ENCODE data around the gene ROR2. TPM values are rescaled to one million over a fixed set of nuclear protein-coding genes. Genes with fewer than 3 reads are reported as not detected.

The ROR2 gene
- total RNA-seq, 1 donor, result 13.8 TPM

GRCh38 chr9:91693226-91693625 is 256.8 kb downstream of the ROR2 start:
- Histone ChIP-seq H3K9me3 (ENCODE audit: low read depth, low read length) (no peaks in the 10 kb centered on the region), H3K27me3 (ENCODE audit: insufficient read depth, low read length) (no peaks in the 10 kb centered on the region), H3K4me3 (ENCODE audit: insufficient read depth, low read length) (no peak overlapping the region), H3K36me3 (ENCODE audit: insufficient read depth, low read length) (no peaks in the 10 kb centered on the region), H3K4me2 (ENCODE audit: insufficient read depth, low read length) (no peak overlapping the region), H3K79me2 (ENCODE audit: insufficient read depth, low read length) (no peaks in the 10 kb centered on the region), H4K20me1 (ENCODE audit: insufficient read depth, low read length) (no peaks in the 10 kb centered on the region), H3K27ac (ENCODE audit: low read depth, low read length) (no peak overlapping the region), H3K4me1 (ENCODE audit: insufficient read depth, low read length) (peaks cover 4% of the 10 kb centered on the region), H2AFZ (ENCODE audit: low read length) (no peak overlapping the region)
- TF ChIP-seq CTCF (IDR thresholded peaks at IDR 0.05; ENCODE audit: extremely low read depth, low read depth, low read length), result no peak
- no peak for DNase-seq (ENCODE audit: insufficient read length, low spot score, missing footprints)

GRCh38 chr9:91690540-91691249 is 259.3 kb downstream of the ROR2 start:
- Histone ChIP-seq H4K20me1 (ENCODE audit: insufficient read depth, low read length) (no peaks in the 10 kb centered on the region), H3K79me2 (ENCODE audit: insufficient read depth, low read length) (no peaks in the 10 kb centered on the region), H3K27me3 (ENCODE audit: insufficient read depth, low read length) (no peaks in the 10 kb centered on the region), H3K9me3 (ENCODE audit: low read depth, low read length) (no peaks in the 10 kb centered on the region), H3K4me3 (ENCODE audit: insufficient read depth, low read length) (no peak overlapping the region), H3K4me2 (ENCODE audit: insufficient read depth, low read length) (no peak overlapping the region), H2AFZ (ENCODE audit: low read length) (peak overlapping the region; percentile 50), H3K36me3 (ENCODE audit: insufficient read depth, low read length) (no peaks in the 10 kb centered on the region), H3K4me1 (ENCODE audit: insufficient read depth, low read length) (peaks cover 4% of the 10 kb centered on the region), H3K27ac (ENCODE audit: low read depth, low read length) (no peak overlapping the region)
- no peak for TF ChIP-seq CTCF (IDR thresholded peaks at IDR 0.05; ENCODE audit: extremely low read depth, low read depth, low read length)
- DNase-seq (ENCODE audit: insufficient read length, low spot score, missing footprints), result no peak

GRCh38 chr9:91689006-91689405 is 261.0 kb downstream of the ROR2 start:
- peaks cover 4% of the 10 kb centered on the region for H3K4me1 ChIP-seq (ENCODE audit: insufficient read depth, low read length)
- H3K36me3 ChIP-seq (ENCODE audit: insufficient read depth, low read length), result no peaks in the 10 kb centered on the region
- H2AFZ ChIP-seq (ENCODE audit: low read length), result no peak overlapping the region
- no peak for TF ChIP-seq CTCF (IDR thresholded peaks at IDR 0.05; ENCODE audit: extremely low read depth, low read depth, low read length)
- H3K9me3 ChIP-seq (ENCODE audit: low read depth, low read length), result no peaks in the 10 kb centered on the region
- no peak overlapping the region for H3K4me3 ChIP-seq (ENCODE audit: insufficient read depth, low read length)
- no peak overlapping the region for H3K27ac ChIP-seq (ENCODE audit: low read depth, low read length)
- no peaks in the 10 kb centered on the region for H3K27me3 ChIP-seq (ENCODE audit: insufficient read depth, low read length)
- H3K4me2 ChIP-seq (ENCODE audit: insufficient read depth, low read length), result no peak overlapping the region
- H3K79me2 ChIP-seq (ENCODE audit: insufficient read depth, low read length), result no peaks in the 10 kb centered on the region
- DNase-seq (ENCODE audit: insufficient read length, low spot score, missing footprints), result no peak
- no peaks in the 10 kb centered on the region for H4K20me1 ChIP-seq (ENCODE audit: insufficient read depth, low read length)

- Histone ChIP-seq H3K27ac (ENCODE audit: low read depth, low read length) (peak overlapping the region; percentile 6), H2AFZ (ENCODE audit: low read length) (no peak overlapping the region), H3K9me3 (ENCODE audit: low read depth, low read length) (no peaks in the 10 kb centered on the region), H3K36me3 (ENCODE audit: insufficient read depth, low read length) (no peaks in the 10 kb centered on the region), H3K27me3 (ENCODE audit: insufficient read depth, low read length) (no peaks in the 10 kb centered on the region), H3K79me2 (ENCODE audit: insufficient read depth, low read length) (no peaks in the 10 kb centered on the region), H3K4me3 (ENCODE audit: insufficient read depth, low read length) (no peak overlapping the region), H3K4me1 (ENCODE audit: insufficient read depth, low read length) (peaks cover 25% of the 10 kb centered on the region), H3K4me2 (ENCODE audit: insufficient read depth, low read length) (no peak overlapping the region), H4K20me1 (ENCODE audit: insufficient read depth, low read length) (no peaks in the 10 kb centered on the region)
- no peak for DNase-seq (ENCODE audit: insufficient read length, low spot score, missing footprints)
- no peak for TF ChIP-seq CTCF (IDR thresholded peaks at IDR 0.05; ENCODE audit: extremely low read depth, low read depth, low read length)
Measured at GRCh38 chr9:91683269-91683668, 266.8 kb downstream of the ROR2 start.

Data from osteoblast (primary cell).